Liver (tissue), 9 donors: ENCODE results near the gene PUS10. TPM values are rescaled to one million over a fixed set of nuclear protein-coding genes. Genes with fewer than 3 reads are reported as not detected.

Experiments
- DNase-seq: peaks from one replicate; pipeline ENCODE4 v3.0.0-alpha.2; 2017; ENCODE audit warnings: low spot score
- H3K27ac ChIP-seq, 2 donors: one replicate each; pipeline ENCODE4 v1.7.0; 2013; ENCODE audit warnings: inconsistent platforms in 2 of 2, low read length in 2 of 2, control low read depth in 1 of 2, low read depth in 1 of 2, mild to moderate bottlenecking in 1 of 2
- H3K27me3 ChIP-seq, 4 donors: one replicate each; pipeline versions ENCODE4 v1.6.1 to v1.7.0; 2013; ENCODE audit warnings: low read length in 3 of 4, inconsistent platforms in 1 of 4, mild to moderate bottlenecking in 1 of 4, moderate library complexity in 1 of 4; ENCODE audit not compliant: control insufficient read depth in 4 of 4, insufficient read depth in 4 of 4
- H3K36me3 ChIP-seq, 4 donors: one replicate each; pipeline versions ENCODE4 v1.6.1 to v1.7.0; 2013; ENCODE audit warnings: low read length in 3 of 4, mild to moderate bottlenecking in 3 of 4, low read depth in 1 of 4, moderate library complexity in 1 of 4; ENCODE audit not compliant: control insufficient read depth in 4 of 4, insufficient read depth in 3 of 4
- H3K4me1 ChIP-seq, 4 donors: one replicate each; pipeline versions ENCODE4 v1.6.1 to v1.7.0; 2013; ENCODE audit warnings: low read length in 3 of 4, mild to moderate bottlenecking in 3 of 4, moderate library complexity in 1 of 4; ENCODE audit not compliant: control insufficient read depth in 4 of 4, insufficient read depth in 4 of 4
- H3K4me3 ChIP-seq, 3 donors: one replicate each; pipeline versions ENCODE4 v1.6.1 to v1.7.0; 2013; ENCODE audit warnings: low read length in 3 of 3, control low read depth in 1 of 3, low read depth in 1 of 3, mild to moderate bottlenecking in 1 of 3
- H3K9ac ChIP-seq, 2 donors: one replicate each; pipeline ENCODE4 v1.7.0; 2013; ENCODE audit warnings: low read length in 2 of 2, mild to moderate bottlenecking in 2 of 2, moderate library complexity in 2 of 2, control low read depth in 1 of 2, low read depth in 1 of 2
- H3K9me3 ChIP-seq, 4 donors: one replicate each; pipeline versions ENCODE4 v1.6.1 to v1.7.0; 2013; ENCODE audit warnings: low read length in 3 of 4; ENCODE audit not compliant: control insufficient read depth in 4 of 4
- FOXA1 ChIP-seq: IDR thresholded peaks from 2 replicates; pipeline ENCODE4 v1.6.1; 2016; ENCODE audit warnings: antibody characterized with exemption
- FOXA2 ChIP-seq: IDR thresholded peaks from 2 replicates; pipeline ENCODE4 v1.6.1; 2016; ENCODE audit warnings: antibody characterized with exemption
- GABPA ChIP-seq, 2 donors: IDR thresholded peaks in 1 of 2; conservative IDR thresholded peaks in 1 of 2; 2 replicates each; pipeline ENCODE4 v1.6.1; 2016; ENCODE audit warnings: antibody characterized with exemption in 2 of 2, mild to moderate bottlenecking in 1 of 2, moderate library complexity in 1 of 2
- HNF4A ChIP-seq, 2 donors: conservative IDR thresholded peaks; 2 replicates each; pipeline ENCODE4 v1.6.1; 2016; ENCODE audit warnings: antibody characterized with exemption in 2 of 2, mild to moderate bottlenecking in 2 of 2
- HNF4G ChIP-seq: IDR thresholded peaks from 2 replicates; pipeline ENCODE4 v1.6.1; 2016; ENCODE audit warnings: antibody characterized with exemption
- JUND ChIP-seq, 2 donors: IDR thresholded peaks; 2 replicates each; pipeline ENCODE4 v1.6.1; 2016; ENCODE audit warnings: antibody characterized with exemption in 2 of 2
- RAD21 ChIP-seq, 2 donors: IDR thresholded peaks; 2 replicates each; pipeline ENCODE4 v1.6.1; 2016; ENCODE audit warnings: antibody characterized with exemption in 2 of 2, mild to moderate bottlenecking in 2 of 2
- RXRA ChIP-seq, 2 donors: IDR thresholded peaks; 2 replicates each; pipeline ENCODE4 v1.6.1; 2017 to 2018; ENCODE audit warnings: antibody characterized with exemption in 2 of 2, mild to moderate bottlenecking in 1 of 2
- TAF1 ChIP-seq: conservative IDR thresholded peaks from 2 replicates; pipeline ENCODE4 v1.6.1; 2016; ENCODE audit warnings: antibody characterized with exemption, mild to moderate bottlenecking
- YY1 ChIP-seq: IDR thresholded peaks from 2 replicates; pipeline ENCODE4 v1.6.1; 2016; ENCODE audit warnings: antibody characterized with exemption, mild to moderate bottlenecking
- WGBS: extraction: QIAGEN DNeasy Blood & Tissue Kit; methylation state at CpG from one replicate; pipeline ENCODE4 v1.1.7; 2013; 5-methylcytosine and 5-hydroxymethylcytosine counted together
- polyA plus RNA-seq, 2 donors: library from polyadenylated mRNA; stranded (reverse) in 1 of 2; unstranded in 1 of 2; fragments of 200-250 nt in 1 of 2; fragments of >200 nt in 1 of 2; fragmentation: Nextera tagmentation in 1 of 2; extraction: Ambion mirVana in 1 of 2; gene quantifications; one replicate each; pipeline versions ENCODE4 v1.2.1 to v1.2.3, GENCODE V29; 2013 to 2015
- total RNA-seq, 2 donors: library from RNA; depleted of rRNA; stranded (reverse); fragments of >200 nt; gene quantifications; one replicate each; pipeline ENCODE4 v1.2.3, GENCODE V29; 2014
- TF ChIP-seq, protein P1 (sequence below): IDR thresholded peaks from 2 replicates; pipeline ENCODE4 v1.6.1; 2016; ENCODE audit warnings: antibody characterized with exemption, mild to moderate bottlenecking
- TF ChIP-seq, protein P2 (sequence below): IDR thresholded peaks from 2 replicates; pipeline ENCODE4 v1.6.1; 2016; ENCODE audit warnings: antibody characterized with exemption
- TF ChIP-seq, protein P3 (sequence below): fragments of 150-350 bp; IDR thresholded peaks from 2 replicates; pipeline ENCODE4 v1.5.1; 2017; ENCODE audit warnings: improper control_type of control experiment, low read depth, low read length; ENCODE audit not compliant: missing input control
- TF ChIP-seq, protein P4 (sequence below): IDR thresholded peaks from 2 replicates; pipeline ENCODE4 v1.6.1; 2016; ENCODE audit warnings: antibody characterized with exemption
- TF ChIP-seq, protein P5 (sequence below): IDR thresholded peaks from 2 replicates; pipeline ENCODE4 v1.6.1; 2016; ENCODE audit warnings: antibody characterized with exemption
- donor health status: healthy.
- donor health status: healthy.
- donor health status: healthy.
- donor health status: healthy.
- donor health status: healthy.

PUS10 gene
- total and polyA plus RNA-seq, 4 donors, result 4.3 to 19.6 (median 6.4) TPM

DNA sequence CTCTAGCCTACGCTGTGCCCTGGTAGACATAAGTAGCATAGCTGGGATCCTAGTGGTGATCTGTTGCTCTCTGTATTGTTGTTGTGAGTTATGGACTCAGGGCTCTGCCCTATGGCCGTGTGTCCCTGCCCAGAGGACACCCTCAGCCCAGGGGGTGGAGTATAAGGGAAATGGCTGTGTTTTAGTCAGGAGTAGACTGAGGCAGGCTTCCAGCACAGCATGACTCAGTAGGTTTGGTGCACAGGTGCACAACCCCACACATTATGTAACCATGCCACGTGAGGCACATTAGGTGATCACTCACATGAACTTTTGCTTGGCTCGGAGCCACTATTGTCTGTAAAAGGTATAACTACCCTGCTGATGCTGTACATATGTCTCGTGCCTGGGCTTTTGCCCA, 60.4 kb downstream of the PUS10 start:
- no peaks in the 10 kb centered on the region for H3K9me3 ChIP-seq
- H3K27ac ChIP-seq, result no peak overlapping the region
- WGBS, result 83% methylated on average over 5 of the region's 5 CpGs
- H3K4me3 ChIP-seq, result no peak overlapping the region
- no peak for DNase-seq
- no peaks in the 10 kb centered on the region for H3K27me3 ChIP-seq
- H3K9ac ChIP-seq, result no peak overlapping the region
- TF ChIP-seq RAD21 (IDR thresholded peaks at IDR 0.05) (no peak), FOXA1 (no peak), TAF1 (no peak), HNF4G (no peak), GABPA (IDR thresholded peaks at IDR 0.05 in 1 of 2, conservative IDR thresholded peaks at IDR 0.05 in 1 of 2) (no peak), JUND (IDR thresholded peaks at IDR 0.05) (no peak), FOXA2 (no peak)
- TF ChIP-seq, protein P1, sequence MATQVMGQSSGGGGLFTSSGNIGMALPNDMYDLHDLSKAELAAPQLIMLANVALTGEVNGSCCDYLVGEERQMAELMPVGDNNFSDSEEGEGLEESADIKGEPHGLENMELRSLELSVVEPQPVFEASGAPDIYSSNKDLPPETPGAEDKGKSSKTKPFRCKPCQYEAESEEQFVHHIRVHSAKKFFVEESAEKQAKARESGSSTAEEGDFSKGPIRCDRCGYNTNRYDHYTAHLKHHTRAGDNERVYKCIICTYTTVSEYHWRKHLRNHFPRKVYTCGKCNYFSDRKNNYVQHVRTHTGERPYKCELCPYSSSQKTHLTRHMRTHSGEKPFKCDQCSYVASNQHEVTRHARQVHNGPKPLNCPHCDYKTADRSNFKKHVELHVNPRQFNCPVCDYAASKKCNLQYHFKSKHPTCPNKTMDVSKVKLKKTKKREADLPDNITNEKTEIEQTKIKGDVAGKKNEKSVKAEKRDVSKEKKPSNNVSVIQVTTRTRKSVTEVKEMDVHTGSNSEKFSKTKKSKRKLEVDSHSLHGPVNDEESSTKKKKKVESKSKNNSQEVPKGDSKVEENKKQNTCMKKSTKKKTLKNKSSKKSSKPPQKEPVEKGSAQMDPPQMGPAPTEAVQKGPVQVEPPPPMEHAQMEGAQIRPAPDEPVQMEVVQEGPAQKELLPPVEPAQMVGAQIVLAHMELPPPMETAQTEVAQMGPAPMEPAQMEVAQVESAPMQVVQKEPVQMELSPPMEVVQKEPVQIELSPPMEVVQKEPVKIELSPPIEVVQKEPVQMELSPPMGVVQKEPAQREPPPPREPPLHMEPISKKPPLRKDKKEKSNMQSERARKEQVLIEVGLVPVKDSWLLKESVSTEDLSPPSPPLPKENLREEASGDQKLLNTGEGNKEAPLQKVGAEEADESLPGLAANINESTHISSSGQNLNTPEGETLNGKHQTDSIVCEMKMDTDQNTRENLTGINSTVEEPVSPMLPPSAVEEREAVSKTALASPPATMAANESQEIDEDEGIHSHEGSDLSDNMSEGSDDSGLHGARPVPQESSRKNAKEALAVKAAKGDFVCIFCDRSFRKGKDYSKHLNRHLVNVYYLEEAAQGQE, result no peak
- TF ChIP-seq, protein P2, sequence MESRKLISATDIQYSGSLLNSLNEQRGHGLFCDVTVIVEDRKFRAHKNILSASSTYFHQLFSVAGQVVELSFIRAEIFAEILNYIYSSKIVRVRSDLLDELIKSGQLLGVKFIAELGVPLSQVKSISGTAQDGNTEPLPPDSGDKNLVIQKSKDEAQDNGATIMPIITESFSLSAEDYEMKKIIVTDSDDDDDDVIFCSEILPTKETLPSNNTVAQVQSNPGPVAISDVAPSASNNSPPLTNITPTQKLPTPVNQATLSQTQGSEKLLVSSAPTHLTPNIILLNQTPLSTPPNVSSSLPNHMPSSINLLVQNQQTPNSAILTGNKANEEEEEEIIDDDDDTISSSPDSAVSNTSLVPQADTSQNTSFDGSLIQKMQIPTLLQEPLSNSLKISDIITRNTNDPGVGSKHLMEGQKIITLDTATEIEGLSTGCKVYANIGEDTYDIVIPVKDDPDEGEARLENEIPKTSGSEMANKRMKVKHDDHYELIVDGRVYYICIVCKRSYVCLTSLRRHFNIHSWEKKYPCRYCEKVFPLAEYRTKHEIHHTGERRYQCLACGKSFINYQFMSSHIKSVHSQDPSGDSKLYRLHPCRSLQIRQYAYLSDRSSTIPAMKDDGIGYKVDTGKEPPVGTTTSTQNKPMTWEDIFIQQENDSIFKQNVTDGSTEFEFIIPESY, result no peak
- TF ChIP-seq, protein P3, sequence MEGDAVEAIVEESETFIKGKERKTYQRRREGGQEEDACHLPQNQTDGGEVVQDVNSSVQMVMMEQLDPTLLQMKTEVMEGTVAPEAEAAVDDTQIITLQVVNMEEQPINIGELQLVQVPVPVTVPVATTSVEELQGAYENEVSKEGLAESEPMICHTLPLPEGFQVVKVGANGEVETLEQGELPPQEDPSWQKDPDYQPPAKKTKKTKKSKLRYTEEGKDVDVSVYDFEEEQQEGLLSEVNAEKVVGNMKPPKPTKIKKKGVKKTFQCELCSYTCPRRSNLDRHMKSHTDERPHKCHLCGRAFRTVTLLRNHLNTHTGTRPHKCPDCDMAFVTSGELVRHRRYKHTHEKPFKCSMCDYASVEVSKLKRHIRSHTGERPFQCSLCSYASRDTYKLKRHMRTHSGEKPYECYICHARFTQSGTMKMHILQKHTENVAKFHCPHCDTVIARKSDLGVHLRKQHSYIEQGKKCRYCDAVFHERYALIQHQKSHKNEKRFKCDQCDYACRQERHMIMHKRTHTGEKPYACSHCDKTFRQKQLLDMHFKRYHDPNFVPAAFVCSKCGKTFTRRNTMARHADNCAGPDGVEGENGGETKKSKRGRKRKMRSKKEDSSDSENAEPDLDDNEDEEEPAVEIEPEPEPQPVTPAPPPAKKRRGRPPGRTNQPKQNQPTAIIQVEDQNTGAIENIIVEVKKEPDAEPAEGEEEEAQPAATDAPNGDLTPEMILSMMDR, result no peak
- TF ChIP-seq, protein P4, sequence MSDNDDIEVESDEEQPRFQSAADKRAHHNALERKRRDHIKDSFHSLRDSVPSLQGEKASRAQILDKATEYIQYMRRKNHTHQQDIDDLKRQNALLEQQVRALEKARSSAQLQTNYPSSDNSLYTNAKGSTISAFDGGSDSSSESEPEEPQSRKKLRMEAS, result no peak
- peaks cover 4 to 26% (median 19%) of the 10 kb centered on the region in 4 donors for H3K36me3 ChIP-seq
- H3K4me1 ChIP-seq, result no peaks in the 10 kb centered on the region

DNA sequence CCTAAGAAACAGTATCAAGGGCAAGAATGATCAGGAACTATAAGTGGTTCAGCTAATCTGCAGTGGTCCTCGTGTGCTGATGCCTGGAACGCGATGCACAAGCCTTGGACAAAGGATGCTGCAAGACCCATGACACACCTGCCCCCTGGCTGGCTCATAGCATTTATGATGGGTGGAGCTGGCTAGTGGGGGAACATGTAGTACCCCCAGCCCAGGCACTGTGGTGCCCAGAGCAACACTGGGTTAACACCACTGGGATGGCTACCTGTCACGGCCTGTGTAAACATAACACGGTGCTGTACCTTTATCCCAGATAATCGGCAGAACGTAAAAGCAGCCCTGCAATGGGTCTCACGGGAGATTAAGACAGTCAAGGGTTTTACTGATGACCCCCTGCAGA, 60.8 kb downstream of the PUS10 start:
- no peak overlapping the region for H3K9ac ChIP-seq
- 93% methylated on average over 8 of the region's 8 CpGs for WGBS
- no peak for DNase-seq
- TF ChIP-seq HNF4A (conservative IDR thresholded peaks at IDR 0.05) (no peak), FOXA2 (no peak), YY1 (no peak), HNF4G (no peak), TAF1 (no peak), RAD21 (IDR thresholded peaks at IDR 0.05) (no peak), FOXA1 (no peak), RXRA (IDR thresholded peaks at IDR 0.05) (no peak)
- TF ChIP-seq, protein P5, sequence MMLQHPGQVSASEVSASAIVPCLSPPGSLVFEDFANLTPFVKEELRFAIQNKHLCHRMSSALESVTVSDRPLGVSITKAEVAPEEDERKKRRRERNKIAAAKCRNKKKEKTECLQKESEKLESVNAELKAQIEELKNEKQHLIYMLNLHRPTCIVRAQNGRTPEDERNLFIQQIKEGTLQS, result no peak
- TF ChIP-seq, protein P2, result no peak
- TF ChIP-seq, protein P1, result no peak
- H3K4me3 ChIP-seq, result no peak overlapping the region
- H3K4me1 ChIP-seq, result no peaks in the 10 kb centered on the region
- H3K27ac ChIP-seq, result no peak overlapping the region
- H3K27me3 ChIP-seq, result no peaks in the 10 kb centered on the region
- H3K36me3 ChIP-seq, result peaks cover 4 to 26% (median 19%) of the 10 kb centered on the region in 4 donors
- no peaks in the 10 kb centered on the region for H3K9me3 ChIP-seq
